Trophoblast cell (in vitro differentiated cells and primary cell): ENCODE data around the gene HOPX.

Experiments
- DNase-seq, 2 donors: peaks; one replicate each; pipeline ENCODE4 v3.0.0-alpha.2; 2016
- H2AFZ ChIP-seq: 2 replicates; pipeline ENCODE4 v1.6.1; 2013; ENCODE audit warnings: low read length, moderate library complexity, mild to moderate bottlenecking; ENCODE audit not compliant: insufficient read depth, poor library complexity
- H2AK5ac ChIP-seq: 2 replicates; pipeline ENCODE4 v1.6.1; 2013; ENCODE audit warnings: mild to moderate bottlenecking, low read length
- H2BK120ac ChIP-seq: 2 replicates; pipeline ENCODE4 v1.6.1; 2013; ENCODE audit warnings: low read length, mild to moderate bottlenecking, moderate library complexity; ENCODE audit not compliant: insufficient read depth, poor library complexity
- H2BK12ac ChIP-seq: 2 replicates; pipeline ENCODE4 v1.6.1; 2013; ENCODE audit warnings: mild to moderate bottlenecking, low read length, moderate library complexity
- H2BK5ac ChIP-seq: 2 replicates; pipeline ENCODE4 v1.6.1; 2013; ENCODE audit warnings: low read length, low read depth, moderate library complexity, mild to moderate bottlenecking; ENCODE audit not compliant: poor library complexity
- H3K14ac ChIP-seq: 2 replicates; pipeline ENCODE4 v1.6.1; 2013; ENCODE audit warnings: mild to moderate bottlenecking, low read length
- H3K18ac ChIP-seq: 2 replicates; pipeline ENCODE4 v1.6.1; 2013; ENCODE audit warnings: mild to moderate bottlenecking, low read length
- H3K23ac ChIP-seq: 2 replicates; pipeline ENCODE4 v1.6.1; 2013; ENCODE audit warnings: low read length
- H3K27ac ChIP-seq: 2 replicates; pipeline ENCODE4 v1.5.1; 2013; ENCODE audit warnings: low read depth, mild to moderate bottlenecking, inconsistent platforms, low read length, moderate library complexity
- H3K27me3 ChIP-seq: 2 replicates; pipeline ENCODE4 v1.6.1; 2013; ENCODE audit warnings: inconsistent platforms, mild to moderate bottlenecking, low read length, moderate library complexity; ENCODE audit not compliant: insufficient read depth
- H3K36me3 ChIP-seq, 2 experiments: 1 replicate in 1 of 2; 2 replicates in 1 of 2; pipeline ENCODE4 v1.6.1; 2013; ENCODE audit warnings: low read length in 2 of 2, mild to moderate bottlenecking in 2 of 2, moderate library complexity in 1 of 2; ENCODE audit not compliant: insufficient read depth in 2 of 2, control insufficient read depth in 1 of 2
- H3K4ac ChIP-seq: 2 replicates; pipeline ENCODE4 v1.6.1; 2013; ENCODE audit warnings: low read depth, mild to moderate bottlenecking, low read length, moderate library complexity
- H3K4me1 ChIP-seq, 2 experiments: 1 replicate in 1 of 2; 2 replicates in 1 of 2; pipeline ENCODE4 v1.6.1; 2013; ENCODE audit warnings: low read length in 2 of 2, mild to moderate bottlenecking in 2 of 2, moderate library complexity in 1 of 2; ENCODE audit not compliant: insufficient read depth in 2 of 2, control insufficient read depth in 1 of 2
- H3K4me2 ChIP-seq: 2 replicates; pipeline ENCODE4 v1.6.1; 2013; ENCODE audit warnings: inconsistent platforms, mild to moderate bottlenecking, low read length, moderate library complexity
- H3K4me3 ChIP-seq: 2 replicates; pipeline ENCODE4 v1.5.1; 2013; ENCODE audit warnings: mild to moderate bottlenecking, low read depth, low read length, inconsistent platforms
- H3K79me1 ChIP-seq: one replicate; pipeline ENCODE4 v1.6.1; 2013; ENCODE audit warnings: low read length
- H3K79me2 ChIP-seq: 2 replicates; pipeline ENCODE4 v1.6.1; 2013; ENCODE audit warnings: low read length, mild to moderate bottlenecking; ENCODE audit not compliant: control insufficient read depth, insufficient read depth, poor library complexity
- H3K9ac ChIP-seq: 2 replicates; pipeline ENCODE4 v1.6.1; 2013; ENCODE audit warnings: mild to moderate bottlenecking, low read length
- H3K9me3 ChIP-seq: 2 replicates; pipeline ENCODE4 v1.6.1; 2013; ENCODE audit warnings: low read depth, mild to moderate bottlenecking, control low read depth, inconsistent platforms, low read length; ENCODE audit not compliant: insufficient read depth
- H4K12ac ChIP-seq: 2 replicates; pipeline ENCODE4 v1.6.1; 2013; ENCODE audit warnings: low read depth, mild to moderate bottlenecking, low read length, moderate library complexity
- H4K8ac ChIP-seq: 2 replicates; pipeline ENCODE4 v1.6.1; 2013; ENCODE audit warnings: low read depth, mild to moderate bottlenecking, low read length, moderate library complexity
- H4K91ac ChIP-seq: one replicate; pipeline ENCODE4 v1.6.1; 2013; ENCODE audit warnings: low read depth, mild to moderate bottlenecking, low read length, moderate library complexity
- WGBS: extraction: QIAGEN DNeasy Blood & Tissue Kit; methylation state at CpG from one replicate; pipeline ENCODE4 v1.1.7; 2013; ENCODE audit warnings: missing lambda C conversion rate; ENCODE audit not compliant: insufficient read length, insufficient coverage; ENCODE audit errors: extremely low coverage; 5-methylcytosine and 5-hydroxymethylcytosine counted together

HOPX gene

DNA sequence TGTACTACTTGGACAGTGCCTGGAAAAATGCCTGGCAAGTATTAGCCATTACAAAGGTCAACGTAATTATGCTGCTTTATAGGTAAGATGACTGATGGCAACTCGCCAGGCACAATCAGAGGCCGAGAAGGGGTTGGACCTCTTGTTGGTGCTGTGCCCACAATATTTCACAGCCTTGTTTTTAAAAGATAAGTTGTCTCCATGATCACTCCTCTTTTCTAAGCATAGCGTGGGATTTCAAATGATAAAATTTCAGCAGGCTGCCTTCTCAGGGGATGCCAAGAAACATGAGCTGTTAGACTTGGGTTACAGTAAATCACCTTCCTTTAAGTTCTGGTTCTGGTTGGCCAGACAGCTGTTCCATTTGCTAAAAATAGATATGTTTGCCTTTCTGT is 26.9 kb downstream of the HOPX start:
- H3K4me2 ChIP-seq: no peak overlapping the region
- no peak overlapping the region for H3K18ac ChIP-seq
- H3K27ac ChIP-seq: no peak overlapping the region
- no peak overlapping the region for H4K91ac ChIP-seq
- no peaks in the 10 kb centered on the region for H3K9me3 ChIP-seq
- H3K9ac ChIP-seq: no peak overlapping the region
- H3K4ac ChIP-seq: no peak overlapping the region
- H3K27me3 ChIP-seq: peaks cover 45% of the 10 kb centered on the region
- no peak overlapping the region for H2BK12ac ChIP-seq
- H2AFZ ChIP-seq: no peak overlapping the region
- WGBS: no CpG with 5 or more reads among the region's 4 CpGs
- peaks cover 3 to 5% of the 10 kb centered on the region in 2 experiments for H3K36me3 ChIP-seq
- H3K4me1 ChIP-seq: peaks cover 6 to 11% of the 10 kb centered on the region in 2 experiments
- H3K14ac ChIP-seq: no peak overlapping the region
- H3K79me2 ChIP-seq: no peaks in the 10 kb centered on the region
- H2BK5ac ChIP-seq: no peak overlapping the region
- H3K79me1 ChIP-seq: no peaks in the 10 kb centered on the region
- no peak overlapping the region for H3K4me3 ChIP-seq
- no peak overlapping the region for H2BK120ac ChIP-seq
- no peak overlapping the region for H2AK5ac ChIP-seq
- H4K8ac ChIP-seq: no peak overlapping the region
- no peak overlapping the region for H3K23ac ChIP-seq
- DNase-seq: no peak
- no peak overlapping the region for H4K12ac ChIP-seq

DNA sequence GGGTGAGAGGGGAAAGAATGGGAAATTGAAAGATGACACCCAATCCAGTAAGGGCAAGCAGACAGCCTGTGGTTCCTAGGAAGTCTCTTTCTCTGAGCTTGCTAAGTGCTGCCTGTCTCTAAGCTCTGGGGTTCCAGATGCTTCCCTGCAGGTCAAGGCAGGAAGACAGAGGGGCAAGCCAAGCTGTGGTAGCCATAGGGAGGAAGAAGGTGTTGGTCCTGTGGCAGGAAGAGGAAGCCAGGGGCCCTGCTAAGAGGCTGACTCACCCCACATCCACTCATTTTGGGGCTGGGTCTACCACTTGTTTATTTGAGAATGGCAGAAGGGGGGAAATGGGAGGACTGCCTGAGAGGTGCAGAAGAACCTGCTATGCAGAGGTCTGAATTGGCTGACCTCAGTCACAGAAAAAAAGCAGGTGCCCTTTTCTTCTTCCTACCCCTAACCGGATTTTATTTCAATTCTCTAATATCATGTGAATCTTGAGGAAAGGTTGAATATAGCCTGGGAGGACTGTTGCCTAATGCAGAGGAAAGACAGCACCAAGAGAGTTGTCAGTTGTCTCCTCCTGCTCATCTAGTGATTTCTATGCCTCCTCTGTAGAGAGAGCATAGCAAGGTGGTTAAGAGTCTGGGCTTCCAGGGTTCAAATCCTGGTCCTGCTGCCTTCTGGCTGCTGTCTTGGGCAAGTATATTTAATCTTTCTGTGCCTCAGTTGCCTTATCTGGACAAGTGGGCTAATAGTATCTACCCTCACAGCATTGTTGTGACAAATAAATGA is 27.4 kb downstream of the HOPX start:
- H3K18ac ChIP-seq: no peak overlapping the region
- H3K4me3 ChIP-seq: no peak overlapping the region
- no peaks in the 10 kb centered on the region for H3K79me2 ChIP-seq
- H3K27me3 ChIP-seq: peaks cover 43% of the 10 kb centered on the region
- H2BK120ac ChIP-seq: no peak overlapping the region
- H3K4ac ChIP-seq: no peak overlapping the region
- H2AFZ ChIP-seq: no peak overlapping the region
- DNase-seq: no peak
- H3K9ac ChIP-seq: no peak overlapping the region
- no peak overlapping the region for H2BK12ac ChIP-seq
- peaks cover 3 to 5% of the 10 kb centered on the region in 2 experiments for H3K36me3 ChIP-seq
- no peak overlapping the region for H3K23ac ChIP-seq
- no peak overlapping the region for H4K12ac ChIP-seq
- H3K9me3 ChIP-seq: no peaks in the 10 kb centered on the region
- no peak overlapping the region for H4K91ac ChIP-seq
- H4K8ac ChIP-seq: no peak overlapping the region
- H2AK5ac ChIP-seq: no peak overlapping the region
- no peaks in the 10 kb centered on the region for H3K79me1 ChIP-seq
- peaks cover 6 to 11% of the 10 kb centered on the region in 2 experiments for H3K4me1 ChIP-seq
- H3K27ac ChIP-seq: no peak overlapping the region
- no peak overlapping the region for H3K14ac ChIP-seq
- no peak overlapping the region for H2BK5ac ChIP-seq
- H3K4me2 ChIP-seq: no peak overlapping the region
- no CpG with 5 or more reads among the region's 1 CpG for WGBS

DNA sequence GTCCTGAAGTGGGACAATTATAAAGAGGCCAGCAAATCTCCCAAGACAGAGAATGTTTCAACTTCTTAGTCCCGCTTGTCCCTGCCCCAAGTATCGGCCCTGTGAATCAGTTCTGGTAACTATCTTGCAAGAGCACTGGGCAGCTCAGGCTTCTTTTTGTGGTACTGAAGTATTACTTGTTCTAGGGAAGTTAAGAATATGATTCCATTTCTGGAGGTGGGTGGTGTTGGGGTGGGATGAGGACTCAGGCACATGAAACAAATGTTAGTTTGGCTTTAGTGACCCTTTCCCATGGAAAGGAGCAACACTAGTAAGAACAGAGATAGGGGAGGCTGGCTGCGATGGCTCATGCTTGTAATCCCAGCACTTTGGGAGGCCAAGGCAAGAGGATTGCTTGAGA is 28.9 kb downstream of the HOPX start:
- Histone ChIP-seq H3K9me3 (no peaks in the 10 kb centered on the region), H4K12ac (no peak overlapping the region), H3K36me3 (peaks cover 3 to 5% of the 10 kb centered on the region in 2 experiments), H3K4me2 (no peak overlapping the region), H3K27me3 (peaks cover 38% of the 10 kb centered on the region), H2BK12ac (no peak overlapping the region), H3K4ac (no peak overlapping the region), H3K79me2 (no peaks in the 10 kb centered on the region), H3K4me3 (no peak overlapping the region), H3K79me1 (no peaks in the 10 kb centered on the region), H2BK120ac (no peak overlapping the region), H3K14ac (no peak overlapping the region), H3K27ac (no peak overlapping the region), H3K23ac (no peak overlapping the region), H2AFZ (no peak overlapping the region), H3K4me1 (peaks cover 6 to 11% of the 10 kb centered on the region in 2 experiments), H3K9ac (no peak overlapping the region), H4K8ac (no peak overlapping the region), H2BK5ac (no peak overlapping the region), H2AK5ac (no peak overlapping the region), H3K18ac (no peak overlapping the region), H4K91ac (no peak overlapping the region)
- WGBS: no CpG with 5 or more reads among the region's 3 CpGs
- no peak for DNase-seq

DNA sequence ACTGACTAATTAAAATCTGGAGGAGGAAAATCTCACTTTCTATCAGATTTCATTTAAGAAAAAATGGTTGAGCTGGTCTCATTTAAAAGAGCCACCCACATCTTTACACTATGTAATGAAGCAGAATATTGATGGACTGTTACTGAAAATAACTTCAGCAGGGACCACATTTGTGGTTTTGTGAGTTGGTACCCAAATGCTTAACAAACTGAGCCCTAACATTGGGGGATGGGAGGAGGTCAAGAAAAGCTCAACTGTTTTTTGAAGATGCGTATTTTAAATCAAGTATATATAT is 30.1 kb downstream of the HOPX start:
- Histone ChIP-seq H3K36me3 (peaks cover 3 to 4% of the 10 kb centered on the region in 2 experiments), H3K27ac (no peak overlapping the region), H2BK12ac (no peak overlapping the region), H3K79me2 (no peaks in the 10 kb centered on the region), H3K14ac (no peak overlapping the region), H3K9me3 (peaks cover 2% of the 10 kb centered on the region), H3K27me3 (peaks cover 26% of the 10 kb centered on the region), H3K4me3 (no peak overlapping the region), H3K23ac (no peak overlapping the region), H2AK5ac (no peak overlapping the region), H3K4me2 (no peak overlapping the region), H2BK120ac (no peak overlapping the region), H2AFZ (no peak overlapping the region), H4K91ac (no peak overlapping the region), H3K79me1 (no peaks in the 10 kb centered on the region), H3K4me1 (peaks cover 5 to 7% of the 10 kb centered on the region in 2 experiments), H4K8ac (no peak overlapping the region), H2BK5ac (no peak overlapping the region), H4K12ac (no peak overlapping the region), H3K9ac (no peak overlapping the region), H3K4ac (no peak overlapping the region), H3K18ac (no peak overlapping the region)
- WGBS: no CpG with 5 or more reads among the region's 1 CpG
- no peak for DNase-seq
